GM23338 (cell line): ENCODE results near the gene UQCC2. TPM values are rescaled to one million over a fixed set of nuclear protein-coding genes. Genes with fewer than 3 reads are reported as not detected.

Source experiments
- ATAC-seq: fragments of 200-7000 bp; cut with Tn5 transposase; 3 replicates; pipeline ENCODE4 v1.9.1; 2020
- DNase-seq: peaks from one replicate; pipeline ENCODE4 v3.0.0-alpha.2; 2015; ENCODE audit warnings: low spot score
- H2AFZ ChIP-seq: fragments of 200-600 bp; sonication (generic); 2 replicates; pipeline ENCODE4 v1.8.0; 2016; ENCODE audit warnings: antibody characterized with exemption, mild to moderate bottlenecking, moderate library complexity
- H3F3A ChIP-seq: fragments of 200-600 bp; sonication (generic); replicated peaks from 2 replicates; pipeline ENCODE4 v1.8.0; 2017; ENCODE audit warnings: antibody characterized with exemption, mixed run types, low read depth
- H3K27ac ChIP-seq: fragments of 200-600 bp; sonication (generic); 2 replicates; pipeline ENCODE4 v1.6.1; 2016; ENCODE audit warnings: low read depth
- H3K27me3 ChIP-seq: fragments of 200-600 bp; sonication (generic); 2 replicates; pipeline ENCODE4 v1.8.0; 2016; ENCODE audit warnings: mild to moderate bottlenecking, mixed run types, moderate library complexity; ENCODE audit not compliant: insufficient read depth
- H3K36me3 ChIP-seq: fragments of 200-600 bp; sonication (generic); 2 replicates; pipeline ENCODE4 v1.8.0; 2016; ENCODE audit warnings: mild to moderate bottlenecking; ENCODE audit not compliant: insufficient read depth
- H3K4me1 ChIP-seq: fragments of 200-600 bp; sonication (generic); 2 replicates; pipeline ENCODE4 v1.8.0; 2016; ENCODE audit warnings: mild to moderate bottlenecking, moderate library complexity; ENCODE audit not compliant: insufficient read depth
- H3K4me2 ChIP-seq: fragments of 200-600 bp; sonication (generic); 2 replicates; pipeline ENCODE4 v1.7.1; 2017; ENCODE audit warnings: mixed run types
- H3K4me3 ChIP-seq: fragments of 200-600 bp; sonication (generic); 2 replicates; pipeline ENCODE4 v1.6.1; 2016; ENCODE audit warnings: mixed run types
- H3K79me2 ChIP-seq: fragments of 200-600 bp; sonication (generic); replicated peaks from 2 replicates; pipeline ENCODE4 v1.8.0; 2017; ENCODE audit warnings: mild to moderate bottlenecking; ENCODE audit not compliant: insufficient read depth
- H3K9me2 ChIP-seq: fragments of 200-600 bp; sonication (generic); 2 replicates; pipeline ENCODE4 v1.8.0; 2017; ENCODE audit not compliant: insufficient read depth
- H4K20me1 ChIP-seq: fragments of 200-600 bp; sonication (generic); replicated peaks from 2 replicates; pipeline ENCODE4 v1.8.0; 2017; ENCODE audit warnings: mild to moderate bottlenecking; ENCODE audit not compliant: insufficient read depth
- H3K27ac Mint-ChIP-seq: 2 replicates; pipeline ENCODE4 v1.8.0; 2020; ENCODE audit warnings: inconsistent platforms, mild to moderate bottlenecking, moderate library complexity, mixed read lengths
- H3K27me3 Mint-ChIP-seq: 3 replicates; pipeline ENCODE4 v1.8.0; 2022; ENCODE audit warnings: low read depth, mild to moderate bottlenecking, moderate library complexity, mixed read lengths, inconsistent platforms; ENCODE audit not compliant: insufficient read depth, poor library complexity
- H3K36me3 Mint-ChIP-seq: 3 replicates; pipeline ENCODE4 v1.8.0; 2021; ENCODE audit warnings: low read depth, mild to moderate bottlenecking, inconsistent platforms, moderate library complexity, mixed read lengths
- H3K4me1 Mint-ChIP-seq: 3 replicates; pipeline ENCODE4 v1.8.0; 2020; ENCODE audit warnings: mild to moderate bottlenecking, inconsistent platforms, mixed read lengths
- H3K4me3 Mint-ChIP-seq: 3 replicates; pipeline ENCODE4 v1.8.0; 2021; ENCODE audit warnings: moderate library complexity, mild to moderate bottlenecking, inconsistent platforms, mixed read lengths
- H3K9me3 Mint-ChIP-seq: 3 replicates; pipeline ENCODE4 v1.8.0; 2020; ENCODE audit warnings: moderate library complexity, mild to moderate bottlenecking, inconsistent platforms, mixed read lengths
- CREB1 ChIP-seq: fragments of 250-450 bp; sonication (Bioruptor Pico); IDR thresholded peaks from 2 replicates; pipeline ENCODE4 v1.5.0; 2020; ENCODE audit warnings: low read depth, mild to moderate bottlenecking, moderate library complexity
- EZH2 ChIP-seq: fragments of 200-600 bp; sonication (generic); IDR thresholded peaks from one replicate; pipeline ENCODE4 v1.8.0; 2017; ENCODE audit warnings: antibody characterized with exemption, mild to moderate bottlenecking, low read depth; ENCODE audit not compliant: unreplicated experiment
- EZH2phosphoT487 ChIP-seq: fragments of 200-600 bp; sonication (generic); IDR thresholded peaks from one replicate; pipeline ENCODE4 v1.8.1; 2018; ENCODE audit warnings: antibody characterized with exemption; ENCODE audit not compliant: unreplicated experiment
- JUNB ChIP-seq: IDR thresholded peaks from one replicate; pipeline ENCODE4 v1.6.1; 2016; ENCODE audit warnings: antibody characterized with exemption; ENCODE audit not compliant: unreplicated experiment
- NANOG ChIP-seq: IDR thresholded peaks from 2 replicates; pipeline ENCODE4 v1.6.1; 2016; ENCODE audit warnings: antibody characterized with exemption, borderline replicate concordance
- POLR2AphosphoS5 ChIP-seq: IDR thresholded peaks from 2 replicates; pipeline ENCODE4 v1.6.1; 2016; ENCODE audit warnings: antibody characterized with exemption, low read depth
- STAT1 ChIP-seq: IDR thresholded peaks from one replicate; pipeline ENCODE4 v1.6.1; 2016; ENCODE audit warnings: antibody characterized with exemption; ENCODE audit not compliant: unreplicated experiment
- ZNF114 ChIP-seq: fragments of 250-450 bp; sonication (Bioruptor Pico); IDR thresholded peaks from 2 replicates; pipeline ENCODE4 v1.5.0; 2020; ENCODE audit warnings: mild to moderate bottlenecking, moderate library complexity
- ZNF331 ChIP-seq: fragments of 250-450 bp; sonication (Bioruptor Pico); IDR thresholded peaks from 2 replicates; pipeline ENCODE4 v1.5.0; 2020; ENCODE audit warnings: low read depth, mild to moderate bottlenecking, moderate library complexity
- polyA plus RNA-seq: library from polyadenylated mRNA; unstranded; fragments of >200 nt; fragmentation: Nextera tagmentation; extraction: Ambion mirVana; gene quantifications from 2 replicates; pipeline ENCODE4 v1.2.1, GENCODE V29; 2016
- total RNA-seq: library from RNA; depleted of rRNA; stranded (reverse); fragments of >200 nt; shearing (Covaris generic); gene quantifications from 2 replicates; pipeline ENCODE4 v1.2.3, GENCODE V29; 2014
- TF ChIP-seq, protein P1 (sequence below): IDR thresholded peaks from one replicate; pipeline ENCODE4 v1.6.1; 2018; ENCODE audit warnings: antibody characterized with exemption; ENCODE audit not compliant: unreplicated experiment
- TF ChIP-seq, protein P2 (sequence below), 2 experiments: fragments of 200-600 bp in 1 of 2; sonication (generic) in 1 of 2; conservative IDR thresholded peaks; 2 replicates each; pipeline versions ENCODE4 v1.5.1 to v1.6.1; 2016 to 2017; ENCODE audit warnings: antibody characterized with exemption in 2 of 2, low read depth in 2 of 2, mild to moderate bottlenecking in 2 of 2, moderate library complexity in 1 of 2

Gene UQCC2
- total and polyA plus RNA-seq, 2 experiments from 2014 or later = 48.9 to 379 TPM

DNA sequence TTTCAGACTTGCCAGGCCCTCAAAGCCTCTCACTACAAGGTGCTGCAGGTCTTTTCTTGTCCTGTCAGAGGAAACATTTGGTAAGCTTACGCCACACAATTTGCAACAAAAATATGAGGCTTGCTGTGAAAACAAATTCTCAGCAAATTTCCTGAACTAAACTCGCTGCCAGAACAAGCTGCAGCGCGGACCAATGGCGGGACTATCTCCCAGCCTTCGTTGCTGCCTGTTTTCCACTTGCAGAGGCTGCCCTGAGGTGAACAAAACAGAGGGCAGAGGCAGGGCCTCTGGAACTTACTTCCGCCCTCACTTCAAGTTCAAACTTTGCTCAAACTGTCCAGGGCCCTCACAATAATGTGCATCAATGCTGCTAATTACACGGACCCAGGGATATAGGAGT, 12.4 kb downstream of the UQCC2 start:
- Histone ChIP-seq H3K79me2 (0 out of 2 replicates have a peak, but pooled peaks cover 3% of the 10 kb centered on the region), H3K36me3 (peaks cover 10% of the 10 kb centered on the region), H3K4me1 (0 out of 2 replicates have a peak, but pooled peaks cover 2% of the 10 kb centered on the region), H3K27me3 (no peaks in the 10 kb centered on the region), H3K9me2 (no peaks in the 10 kb centered on the region), H3K27ac (peak overlapping the region; percentile 26; the same call in 1 of the 2 replicates), H4K20me1 (peaks cover 14% of the 10 kb centered on the region), H2AFZ (no peak overlapping the region), H3K4me3 (no peak overlapping the region), H3F3A (0 out of 2 replicates have a peak, but pooled peaks cover 8% of the 10 kb centered on the region), H3K4me2 (no peak overlapping the region)
- Mint-ChIP-seq H3K36me3 (peaks cover 54% of the 10 kb centered on the region), H3K9me3 (no peaks in the 10 kb centered on the region), H3K27ac (no peak overlapping the region), H3K4me1 (peaks cover 23% of the 10 kb centered on the region), H3K27me3 (peaks cover 9% of the 10 kb centered on the region), H3K4me3 (no peak overlapping the region)
- DNase-seq = no peak
- ATAC-seq = no peak
- no peak for TF ChIP-seq STAT1
- TF ChIP-seq ZNF114 = no peak
- TF ChIP-seq NANOG = no peak
- TF ChIP-seq, protein P1, sequence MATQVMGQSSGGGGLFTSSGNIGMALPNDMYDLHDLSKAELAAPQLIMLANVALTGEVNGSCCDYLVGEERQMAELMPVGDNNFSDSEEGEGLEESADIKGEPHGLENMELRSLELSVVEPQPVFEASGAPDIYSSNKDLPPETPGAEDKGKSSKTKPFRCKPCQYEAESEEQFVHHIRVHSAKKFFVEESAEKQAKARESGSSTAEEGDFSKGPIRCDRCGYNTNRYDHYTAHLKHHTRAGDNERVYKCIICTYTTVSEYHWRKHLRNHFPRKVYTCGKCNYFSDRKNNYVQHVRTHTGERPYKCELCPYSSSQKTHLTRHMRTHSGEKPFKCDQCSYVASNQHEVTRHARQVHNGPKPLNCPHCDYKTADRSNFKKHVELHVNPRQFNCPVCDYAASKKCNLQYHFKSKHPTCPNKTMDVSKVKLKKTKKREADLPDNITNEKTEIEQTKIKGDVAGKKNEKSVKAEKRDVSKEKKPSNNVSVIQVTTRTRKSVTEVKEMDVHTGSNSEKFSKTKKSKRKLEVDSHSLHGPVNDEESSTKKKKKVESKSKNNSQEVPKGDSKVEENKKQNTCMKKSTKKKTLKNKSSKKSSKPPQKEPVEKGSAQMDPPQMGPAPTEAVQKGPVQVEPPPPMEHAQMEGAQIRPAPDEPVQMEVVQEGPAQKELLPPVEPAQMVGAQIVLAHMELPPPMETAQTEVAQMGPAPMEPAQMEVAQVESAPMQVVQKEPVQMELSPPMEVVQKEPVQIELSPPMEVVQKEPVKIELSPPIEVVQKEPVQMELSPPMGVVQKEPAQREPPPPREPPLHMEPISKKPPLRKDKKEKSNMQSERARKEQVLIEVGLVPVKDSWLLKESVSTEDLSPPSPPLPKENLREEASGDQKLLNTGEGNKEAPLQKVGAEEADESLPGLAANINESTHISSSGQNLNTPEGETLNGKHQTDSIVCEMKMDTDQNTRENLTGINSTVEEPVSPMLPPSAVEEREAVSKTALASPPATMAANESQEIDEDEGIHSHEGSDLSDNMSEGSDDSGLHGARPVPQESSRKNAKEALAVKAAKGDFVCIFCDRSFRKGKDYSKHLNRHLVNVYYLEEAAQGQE = no peak
- no peak for TF ChIP-seq ZNF331 (CRISPR knock-in tag)
- TF ChIP-seq JUNB = no peak
- no peak for TF ChIP-seq EZH2phosphoT487
- TF ChIP-seq CREB1 (CRISPR knock-in tag) = no peak
- no peak for TF ChIP-seq POLR2AphosphoS5
- TF ChIP-seq, protein P2, sequence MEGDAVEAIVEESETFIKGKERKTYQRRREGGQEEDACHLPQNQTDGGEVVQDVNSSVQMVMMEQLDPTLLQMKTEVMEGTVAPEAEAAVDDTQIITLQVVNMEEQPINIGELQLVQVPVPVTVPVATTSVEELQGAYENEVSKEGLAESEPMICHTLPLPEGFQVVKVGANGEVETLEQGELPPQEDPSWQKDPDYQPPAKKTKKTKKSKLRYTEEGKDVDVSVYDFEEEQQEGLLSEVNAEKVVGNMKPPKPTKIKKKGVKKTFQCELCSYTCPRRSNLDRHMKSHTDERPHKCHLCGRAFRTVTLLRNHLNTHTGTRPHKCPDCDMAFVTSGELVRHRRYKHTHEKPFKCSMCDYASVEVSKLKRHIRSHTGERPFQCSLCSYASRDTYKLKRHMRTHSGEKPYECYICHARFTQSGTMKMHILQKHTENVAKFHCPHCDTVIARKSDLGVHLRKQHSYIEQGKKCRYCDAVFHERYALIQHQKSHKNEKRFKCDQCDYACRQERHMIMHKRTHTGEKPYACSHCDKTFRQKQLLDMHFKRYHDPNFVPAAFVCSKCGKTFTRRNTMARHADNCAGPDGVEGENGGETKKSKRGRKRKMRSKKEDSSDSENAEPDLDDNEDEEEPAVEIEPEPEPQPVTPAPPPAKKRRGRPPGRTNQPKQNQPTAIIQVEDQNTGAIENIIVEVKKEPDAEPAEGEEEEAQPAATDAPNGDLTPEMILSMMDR (conservative IDR thresholded peaks at IDR 0.05; ENCODE audit: low read depth in 2 of 2) = no peak

DNA sequence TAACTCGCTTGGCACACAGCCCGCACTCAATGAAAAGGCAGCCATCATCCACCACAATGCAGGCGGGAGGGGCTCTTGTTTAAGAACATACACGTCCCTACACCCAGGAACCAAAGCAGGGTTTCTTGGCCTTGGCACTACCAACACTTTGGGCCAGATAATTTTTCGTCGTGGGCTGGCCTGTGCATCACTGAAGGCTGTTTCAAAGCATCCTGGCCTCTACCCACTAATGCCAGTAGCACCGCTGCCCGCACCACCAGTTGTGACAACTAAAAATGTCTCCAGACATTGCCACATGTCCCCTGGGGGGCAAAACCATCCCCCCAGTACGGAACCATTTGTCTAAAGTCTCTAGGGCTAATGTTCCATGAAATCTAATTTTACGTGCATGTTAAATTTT, 13.0 kb downstream of the UQCC2 start:
- no peaks in the 10 kb centered on the region for H3K9me2 ChIP-seq
- Mint-ChIP-seq H3K36me3 (peaks cover 58% of the 10 kb centered on the region), H3K27ac (no peak overlapping the region), H3K4me3 (no peak overlapping the region), H3K9me3 (no peaks in the 10 kb centered on the region), H3K27me3 (peaks cover 12% of the 10 kb centered on the region), H3K4me1 (peaks cover 23% of the 10 kb centered on the region)
- no peak overlapping the region for H3K4me3 ChIP-seq
- 0 out of 2 replicates have a peak, but pooled peaks cover 3% of the 10 kb centered on the region for H3K79me2 ChIP-seq
- no peak overlapping the region for H2AFZ ChIP-seq
- H3F3A ChIP-seq = 0 out of 2 replicates have a peak, but pooled peaks cover 8% of the 10 kb centered on the region
- H3K4me1 ChIP-seq = 0 out of 2 replicates have a peak, but pooled peaks cover 2% of the 10 kb centered on the region
- H3K27me3 ChIP-seq = no peaks in the 10 kb centered on the region
- ATAC-seq (no peak), DNase-seq (no peak)
- H3K4me2 ChIP-seq = no peak overlapping the region
- H3K27ac ChIP-seq = 0 out of 2 replicates have a peak overlapping the region, but pooled peaks have one; percentile 26
- peaks cover 10% of the 10 kb centered on the region for H3K36me3 ChIP-seq
- H4K20me1 ChIP-seq = peaks cover 8% of the 10 kb centered on the region
- TF ChIP-seq STAT1 (no peak), EZH2phosphoT487 (no peak), ZNF331 (CRISPR knock-in tag) (no peak), NANOG (no peak), EZH2 (no peak), CREB1 (CRISPR knock-in tag) (no peak), JUNB (no peak), ZNF114 (no peak), POLR2AphosphoS5 (no peak)
- TF ChIP-seq, protein P1 = no peak
- TF ChIP-seq, protein P2 (conservative IDR thresholded peaks at IDR 0.05; ENCODE audit: low read depth in 2 of 2) = no peak
